ENCODE measurements around the gene CSF1R. TPM values are rescaled to one million over a fixed set of nuclear protein-coding genes. Genes with fewer than 3 reads are reported as not detected.

CSF1R gene
- total RNA-seq, 1 donor from 2014 or later = not detected

DNA sequence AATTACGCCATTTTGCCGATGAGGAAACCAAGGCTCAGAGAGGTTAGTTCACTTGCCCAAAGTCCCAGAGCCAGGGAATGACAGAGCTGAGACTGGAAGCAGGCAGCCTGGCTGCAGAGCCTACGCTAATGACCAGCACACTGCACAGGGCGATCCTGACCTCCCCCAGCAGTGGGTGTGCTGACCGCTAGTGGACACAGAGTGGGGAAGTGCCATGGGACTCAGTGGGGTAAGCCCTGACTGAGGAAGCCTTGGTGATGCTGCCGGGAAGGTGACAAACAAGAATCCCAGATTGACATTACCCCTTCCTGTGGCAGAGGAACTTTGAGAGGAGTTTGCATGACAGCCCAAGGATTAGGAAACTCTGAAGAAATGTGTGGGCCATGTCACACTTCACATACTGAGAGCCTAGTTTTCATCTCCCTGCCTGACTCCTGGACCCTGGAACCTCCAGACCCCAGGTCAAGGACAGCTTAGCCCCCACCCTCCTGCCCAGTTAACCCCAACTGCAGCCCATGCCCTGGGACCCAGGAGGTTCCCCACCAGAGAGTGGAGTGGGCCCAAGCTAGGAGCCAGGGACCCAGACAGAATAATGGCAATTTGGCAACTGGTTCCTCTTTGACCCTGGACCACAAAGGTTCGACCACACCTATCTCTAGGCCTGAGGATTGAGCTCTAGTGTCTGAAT is 19.7 kb upstream of the CSF1R start:
- Mint-ChIP-seq H3K27ac (ENCODE audit: unreplicated experiment) (no peak overlapping the region), H3K4me3 (ENCODE audit: unreplicated experiment) (no peak overlapping the region), H3K27me3 (ENCODE audit: unreplicated experiment) (peaks cover 2% of the 10 kb centered on the region), H3K4me1 (ENCODE audit: low read depth, unreplicated experiment) (no peaks in the 10 kb centered on the region), H3K36me3 (ENCODE audit: unreplicated experiment) (no peaks in the 10 kb centered on the region), H3K9me3 (ENCODE audit: unreplicated experiment) (peaks cover 2% of the 10 kb centered on the region)
- TF ChIP-seq, protein P1, sequence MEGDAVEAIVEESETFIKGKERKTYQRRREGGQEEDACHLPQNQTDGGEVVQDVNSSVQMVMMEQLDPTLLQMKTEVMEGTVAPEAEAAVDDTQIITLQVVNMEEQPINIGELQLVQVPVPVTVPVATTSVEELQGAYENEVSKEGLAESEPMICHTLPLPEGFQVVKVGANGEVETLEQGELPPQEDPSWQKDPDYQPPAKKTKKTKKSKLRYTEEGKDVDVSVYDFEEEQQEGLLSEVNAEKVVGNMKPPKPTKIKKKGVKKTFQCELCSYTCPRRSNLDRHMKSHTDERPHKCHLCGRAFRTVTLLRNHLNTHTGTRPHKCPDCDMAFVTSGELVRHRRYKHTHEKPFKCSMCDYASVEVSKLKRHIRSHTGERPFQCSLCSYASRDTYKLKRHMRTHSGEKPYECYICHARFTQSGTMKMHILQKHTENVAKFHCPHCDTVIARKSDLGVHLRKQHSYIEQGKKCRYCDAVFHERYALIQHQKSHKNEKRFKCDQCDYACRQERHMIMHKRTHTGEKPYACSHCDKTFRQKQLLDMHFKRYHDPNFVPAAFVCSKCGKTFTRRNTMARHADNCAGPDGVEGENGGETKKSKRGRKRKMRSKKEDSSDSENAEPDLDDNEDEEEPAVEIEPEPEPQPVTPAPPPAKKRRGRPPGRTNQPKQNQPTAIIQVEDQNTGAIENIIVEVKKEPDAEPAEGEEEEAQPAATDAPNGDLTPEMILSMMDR (IDR thresholded peaks at IDR 0.05; ENCODE audit: partially characterized antibody, unreplicated experiment) = no peak
- no peak for DNase-seq

DNA sequence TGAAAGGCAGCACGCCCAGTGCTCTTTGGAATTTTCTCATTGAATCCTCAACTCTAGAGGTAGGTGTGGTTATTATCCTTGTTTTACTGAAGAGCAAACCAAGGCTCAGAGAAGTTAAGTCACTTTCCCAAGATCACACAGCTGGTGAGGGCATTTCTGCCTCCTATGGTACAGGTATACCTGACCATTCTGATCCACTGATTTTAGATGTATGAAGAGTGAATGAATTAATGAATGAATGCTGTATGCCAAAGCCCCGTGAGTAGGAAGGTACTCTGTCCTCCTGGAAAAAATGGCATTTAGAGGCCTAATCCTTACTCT is 18.2 kb upstream of the CSF1R start:
- H3K27me3 Mint-ChIP-seq (ENCODE audit: unreplicated experiment) = peaks cover 2% of the 10 kb centered on the region
- peaks cover 2% of the 10 kb centered on the region for H3K9me3 Mint-ChIP-seq (ENCODE audit: unreplicated experiment)
- no peak overlapping the region for H3K4me3 Mint-ChIP-seq (ENCODE audit: unreplicated experiment)

DNA sequence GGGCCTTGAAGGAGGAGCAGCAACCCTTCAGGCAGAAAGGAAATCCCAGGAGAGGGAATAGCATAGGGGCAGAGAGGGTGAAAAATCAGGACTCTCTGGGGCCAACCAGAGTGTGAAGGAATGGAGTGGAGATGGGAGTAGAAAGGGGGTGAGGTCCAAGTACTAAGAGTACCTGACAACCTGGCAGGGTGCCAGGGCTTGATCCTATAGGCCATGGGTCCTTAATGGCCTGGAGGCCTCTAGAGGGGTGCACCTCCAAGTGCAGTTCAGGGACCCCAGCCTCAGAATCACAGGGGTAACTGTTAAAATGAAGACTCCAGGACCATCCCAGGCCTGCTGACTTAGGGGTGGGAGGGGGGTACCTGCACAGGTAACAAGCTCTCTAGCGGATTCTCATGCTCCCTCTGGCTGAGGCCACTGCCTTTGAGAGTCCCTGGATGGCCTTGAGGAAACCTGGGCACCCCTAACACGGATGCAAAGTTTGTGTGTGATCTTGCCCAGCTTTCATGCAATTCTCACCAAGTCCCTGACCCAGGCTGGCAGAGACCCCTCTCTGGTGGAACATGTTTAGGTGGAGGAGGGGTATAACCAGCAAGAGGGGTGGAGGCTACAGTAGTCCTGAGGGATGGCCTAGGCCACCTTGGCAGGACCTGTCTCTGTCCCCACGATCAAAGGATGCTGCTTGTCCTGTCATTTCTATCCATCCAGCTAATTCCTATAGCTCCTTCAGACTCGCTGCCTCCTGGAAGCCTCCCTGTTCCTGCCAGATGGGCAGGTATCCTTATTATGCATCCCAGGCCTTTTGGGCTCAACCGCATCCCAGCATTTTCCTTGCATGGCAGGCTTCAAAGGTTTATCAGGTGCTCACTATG is 17.6 kb upstream of the CSF1R start:
- Mint-ChIP-seq H3K36me3 (ENCODE audit: unreplicated experiment) (no peaks in the 10 kb centered on the region), H3K27ac (ENCODE audit: unreplicated experiment) (no peak overlapping the region), H3K27me3 (ENCODE audit: unreplicated experiment) (peaks cover 2% of the 10 kb centered on the region), H3K4me1 (ENCODE audit: low read depth, unreplicated experiment) (no peaks in the 10 kb centered on the region), H3K9me3 (ENCODE audit: unreplicated experiment) (peaks cover 2% of the 10 kb centered on the region), H3K4me3 (ENCODE audit: unreplicated experiment) (no peak overlapping the region)
- TF ChIP-seq, protein P1 (IDR thresholded peaks at IDR 0.05; ENCODE audit: partially characterized antibody, unreplicated experiment) = no peak
- DNase-seq = no peak

More for the DNA sequence above, 18.2 kb upstream of the CSF1R start:
- Mint-ChIP-seq H3K27ac (ENCODE audit: unreplicated experiment) (no peak overlapping the region), H3K36me3 (ENCODE audit: unreplicated experiment) (no peaks in the 10 kb centered on the region), H3K4me1 (ENCODE audit: low read depth, unreplicated experiment) (no peaks in the 10 kb centered on the region)
- no peak for DNase-seq
- TF ChIP-seq, protein P1 (IDR thresholded peaks at IDR 0.05; ENCODE audit: partially characterized antibody, unreplicated experiment) = no peak

DNA sequence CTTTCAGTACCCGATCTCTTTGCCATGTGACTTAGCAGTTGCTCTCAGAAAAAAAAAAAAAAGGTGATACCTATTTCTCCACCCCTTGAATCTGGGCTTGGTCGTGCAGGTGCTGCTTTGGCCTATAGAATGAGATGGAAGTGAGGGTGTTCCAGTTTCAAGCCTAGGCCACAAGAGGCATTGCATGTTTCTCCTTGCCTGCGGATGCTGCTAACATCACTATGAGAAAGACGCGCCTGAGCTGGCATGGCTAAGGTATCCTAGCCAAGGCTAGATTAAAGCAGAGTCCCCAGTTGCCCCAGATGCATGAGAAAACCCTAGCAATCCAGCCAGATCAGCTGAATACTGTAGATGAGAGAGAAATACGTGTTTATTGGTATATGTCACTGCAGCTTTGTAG is 14.7 kb upstream of the CSF1R start:
- Mint-ChIP-seq H3K4me3 (ENCODE audit: unreplicated experiment) (no peak overlapping the region), H3K9me3 (ENCODE audit: unreplicated experiment) (peaks cover 2% of the 10 kb centered on the region), H3K36me3 (ENCODE audit: unreplicated experiment) (no peaks in the 10 kb centered on the region), H3K27me3 (ENCODE audit: unreplicated experiment) (no peaks in the 10 kb centered on the region), H3K4me1 (ENCODE audit: low read depth, unreplicated experiment) (no peaks in the 10 kb centered on the region), H3K27ac (ENCODE audit: unreplicated experiment) (no peak overlapping the region)
- TF ChIP-seq, protein P1 (IDR thresholded peaks at IDR 0.05; ENCODE audit: partially characterized antibody, unreplicated experiment) = no peak
- no peak for DNase-seq

DNA sequence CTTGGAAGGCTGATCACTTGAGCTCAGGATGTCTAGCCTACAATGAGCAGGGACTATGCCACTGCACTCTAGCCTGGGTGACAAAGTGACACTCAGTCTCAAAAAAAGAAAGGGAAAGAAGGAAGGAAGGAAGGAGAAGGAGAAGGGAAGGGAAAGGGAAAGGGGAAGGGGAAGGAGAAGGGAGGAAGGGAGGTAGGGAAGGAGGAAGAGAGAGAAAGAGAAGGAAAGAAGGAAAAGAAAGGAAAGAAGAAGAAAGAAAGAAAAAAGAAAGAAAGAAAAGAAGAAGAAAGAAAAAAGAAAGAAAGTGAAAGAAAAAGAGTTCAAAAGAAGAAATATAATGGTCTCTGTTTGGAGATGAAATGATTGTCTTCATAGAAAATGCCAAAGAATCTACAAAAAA is 10.8 kb upstream of the CSF1R start:
- H3K4me1 Mint-ChIP-seq (ENCODE audit: low read depth, unreplicated experiment) = no peaks in the 10 kb centered on the region
- no peak overlapping the region for H3K4me3 Mint-ChIP-seq (ENCODE audit: unreplicated experiment)
- H3K36me3 Mint-ChIP-seq (ENCODE audit: unreplicated experiment) = no peaks in the 10 kb centered on the region
- TF ChIP-seq, protein P1 (IDR thresholded peaks at IDR 0.05; ENCODE audit: partially characterized antibody, unreplicated experiment) = no peak
- no peaks in the 10 kb centered on the region for H3K9me3 Mint-ChIP-seq (ENCODE audit: unreplicated experiment)
- peaks cover 1% of the 10 kb centered on the region for H3K27me3 Mint-ChIP-seq (ENCODE audit: unreplicated experiment)
- H3K27ac Mint-ChIP-seq (ENCODE audit: unreplicated experiment) = no peak overlapping the region
- DNase-seq = no peak
